Measurements from ENCODE around the gene KIF1C. TPM values are rescaled to one million over a fixed set of nuclear protein-coding genes. Genes with fewer than 3 reads are reported as not detected.
A peak's percentile ranks its signal among the peaks of the same experiment; 100 is the strongest.

KIF1C gene
- total RNA-seq, 1 experiment from 2014 or later, result 85.6 TPM

GRCh38 chr17:4956493-4957061 lies 41.2 kb upstream of the KIF1C start:
- H2BK5ac ChIP-seq (ENCODE audit: insufficient read length, low read length), result no peak overlapping the region
- no peaks in the 10 kb centered on the region for H3K9me3 ChIP-seq (ENCODE audit: control insufficient read depth, low read depth, low read length)
- no peak overlapping the region for H3K56ac ChIP-seq (ENCODE audit: insufficient read length, low read depth, low read length)
- H2BK15ac ChIP-seq (ENCODE audit: low read depth, low read length), result no peak overlapping the region
- H3K23ac ChIP-seq (ENCODE audit: insufficient read length, low read depth, low read length), result no peak overlapping the region
- no peak overlapping the region for H4K8ac ChIP-seq (replicated peaks; ENCODE audit: insufficient read length, low read depth, low read length)
- WGBS (ENCODE audit: extremely low coverage, insufficient read length, low lambda C conversion rate), result no CpG with 5 or more reads among the region's 10 CpGs
- Mint-ChIP-seq H3K4me1 (peaks cover 28 to 29% of the 10 kb centered on the region in 2 experiments), H3K36me3 (ENCODE audit: insufficient read depth in 1 of 3, low read depth in 3 of 3) (peaks cover 9 to 28% (median 22%) of the 10 kb centered on the region in 3 experiments; a peak in 6 of 7 replicates), H3K27me3 (ENCODE audit: low read depth) (no peaks in the 10 kb centered on the region; the same call in 1 of the 2 replicates), H3K27ac (no peak overlapping the region), H3K4me3 (no peak overlapping the region), H3K9me3 (no peaks in the 10 kb centered on the region)
- no peak overlapping the region for H2BK12ac ChIP-seq (ENCODE audit: insufficient read length, low read depth, low read length)
- no peak overlapping the region for H3T11ph ChIP-seq (ENCODE audit: low read length)
- no peak overlapping the region for H2BK120ac ChIP-seq (ENCODE audit: low read depth, low read length, poor library complexity, severe bottlenecking)
- H3K27me3 ChIP-seq (ENCODE audit: insufficient read depth, low read length), result no peaks in the 10 kb centered on the region
- no peak overlapping the region for H4K5ac ChIP-seq (ENCODE audit: insufficient read length, low read depth, low read length)
- DNase-seq, result peak; percentile 86
- no peak overlapping the region for H3K14ac ChIP-seq (ENCODE audit: insufficient read depth, low read length)
- H3K79me1 ChIP-seq (ENCODE audit: insufficient read depth, low read depth, low read length, poor library complexity, severe bottlenecking), result no peaks in the 10 kb centered on the region
- H3K4me2 ChIP-seq (ENCODE audit: insufficient read depth, insufficient read length, low read length), result no peak overlapping the region
- H2AK5ac ChIP-seq (ENCODE audit: insufficient read length, low read length), result no peak overlapping the region
- H4K91ac ChIP-seq (ENCODE audit: insufficient read length, low read depth, low read length), result no peak overlapping the region
- peaks cover 3% of the 10 kb centered on the region; the same call in 1 of the 2 replicates for H3K4me1 ChIP-seq (ENCODE audit: insufficient read depth, low read length)
- H4K20me1 ChIP-seq (ENCODE audit: control insufficient read depth, insufficient read depth, insufficient read length), result no peaks in the 10 kb centered on the region
- no peaks in the 10 kb centered on the region; the same call in 1 of the 2 replicates for H3K79me2 ChIP-seq (ENCODE audit: insufficient read depth, low read length)
- H3K23me2 ChIP-seq (ENCODE audit: insufficient read length, low read depth, low read length, poor library complexity, severe bottlenecking), result no peaks in the 10 kb centered on the region
- H3K27ac ChIP-seq (ENCODE audit: insufficient read length, low read depth, low read length), result no peak overlapping the region
- TF ChIP-seq, protein P1, sequence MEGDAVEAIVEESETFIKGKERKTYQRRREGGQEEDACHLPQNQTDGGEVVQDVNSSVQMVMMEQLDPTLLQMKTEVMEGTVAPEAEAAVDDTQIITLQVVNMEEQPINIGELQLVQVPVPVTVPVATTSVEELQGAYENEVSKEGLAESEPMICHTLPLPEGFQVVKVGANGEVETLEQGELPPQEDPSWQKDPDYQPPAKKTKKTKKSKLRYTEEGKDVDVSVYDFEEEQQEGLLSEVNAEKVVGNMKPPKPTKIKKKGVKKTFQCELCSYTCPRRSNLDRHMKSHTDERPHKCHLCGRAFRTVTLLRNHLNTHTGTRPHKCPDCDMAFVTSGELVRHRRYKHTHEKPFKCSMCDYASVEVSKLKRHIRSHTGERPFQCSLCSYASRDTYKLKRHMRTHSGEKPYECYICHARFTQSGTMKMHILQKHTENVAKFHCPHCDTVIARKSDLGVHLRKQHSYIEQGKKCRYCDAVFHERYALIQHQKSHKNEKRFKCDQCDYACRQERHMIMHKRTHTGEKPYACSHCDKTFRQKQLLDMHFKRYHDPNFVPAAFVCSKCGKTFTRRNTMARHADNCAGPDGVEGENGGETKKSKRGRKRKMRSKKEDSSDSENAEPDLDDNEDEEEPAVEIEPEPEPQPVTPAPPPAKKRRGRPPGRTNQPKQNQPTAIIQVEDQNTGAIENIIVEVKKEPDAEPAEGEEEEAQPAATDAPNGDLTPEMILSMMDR (conservative IDR thresholded peaks at IDR 0.05), result peak; percentile 71
- no peak overlapping the region for H3K4ac ChIP-seq (ENCODE audit: low read depth, low read length)
- no peak overlapping the region for H3K9ac ChIP-seq (ENCODE audit: extremely low read depth, insufficient read length, low read length)
- no peak overlapping the region for H2BK20ac ChIP-seq (ENCODE audit: low read depth, low read length, poor library complexity, severe bottlenecking)
- no peak overlapping the region for H2AFZ ChIP-seq (ENCODE audit: low read length)
- H3K18ac ChIP-seq (ENCODE audit: insufficient read length, low read depth, low read length), result no peak overlapping the region

Measured in H9 (cell line).